ENCODE data around the gene GPAM.

GRCh38 chr10:112217386-112218035, 33.9 kb upstream of the GPAM start:
- no peak for TF ChIP-seq CTCF (IDR thresholded peaks at IDR 0.05)
- TF ChIP-seq POLR2A (IDR thresholded peaks at IDR 0.05) = no peak

Data from esophagus squamous epithelium (tissue), 4 donors.